Uterus (tissue), 4 donors: Measurements from ENCODE around the gene FKBP5. TPM values are rescaled to one million over a fixed set of nuclear protein-coding genes. Genes with fewer than 3 reads are reported as not detected.
"Not testable (repeated sequence)": the region's sequence is repeated elsewhere in the genome, so short reads cannot be mapped to it uniquely, and the experiment has no call there.

ENCODE experiments used
- DNase-seq, 2 donors: peaks; one replicate each; pipeline ENCODE4 v3.0.0-alpha.2; 2019 to 2020
- H3K27ac ChIP-seq, 2 donors: fragments of 200-600 bp; sonication (generic); 1 replicate in 1 of 2; 2 replicates in 1 of 2; pipeline ENCODE4 v1.5.1; 2016 to 2018
- H3K27me3 ChIP-seq, 2 donors: fragments of 200-600 bp; sonication (generic); one replicate each; pipeline ENCODE4 v1.5.1; 2018 to 2019; ENCODE audit warnings: control low read depth in 1 of 2
- H3K36me3 ChIP-seq, 2 donors: fragments of 200-600 bp; sonication (generic); one replicate each; pipeline ENCODE4 v1.5.1; 2019; ENCODE audit warnings: control low read depth in 1 of 2
- H3K4me1 ChIP-seq, 2 donors: fragments of 200-600 bp; sonication (generic); one replicate each; pipeline ENCODE4 v1.5.1; 2018 to 2019; ENCODE audit warnings: control low read depth in 1 of 2
- H3K4me3 ChIP-seq, 2 donors: fragments of 200-600 bp; sonication (generic); 1 replicate in 1 of 2; 2 replicates in 1 of 2; pipeline ENCODE4 v1.5.1; 2018 to 2019; ENCODE audit warnings: mild to moderate bottlenecking in 1 of 2
- H3K9me3 ChIP-seq, 2 donors: fragments of 200-600 bp; sonication (generic); one replicate each; pipeline ENCODE4 v1.5.1; 2019; ENCODE audit warnings: control low read depth in 1 of 2
- CTCF ChIP-seq, 4 experiments: fragments of 200-600 bp in 2 of 4; fragments of 450-650 bp in 2 of 4; sonication (generic) in 2 of 4; IDR thresholded peaks; one replicate each; pipeline ENCODE4 v1.5.1; 2016 to 2019; ENCODE audit warnings: antibody characterized with exemption in 4 of 4, mild to moderate bottlenecking in 2 of 4, moderate library complexity in 1 of 4
- POLR2A ChIP-seq, 2 donors: fragments of 450-650 bp; IDR thresholded peaks; one replicate each; pipeline ENCODE4 v1.6.1; 2016; ENCODE audit warnings: antibody characterized with exemption in 2 of 2, mild to moderate bottlenecking in 1 of 2, moderate library complexity in 1 of 2
- intact Hi-C: fragments of 100-400 bp; cut with DNase I; formaldehyde crosslinking; loops from one replicate; pipeline ENCODE4 v1.15.1; 2023; ENCODE audit warnings: low total_unique reads
- total RNA-seq, 4 donors: library from RNA; depleted of rRNA in 3 of 4; stranded (reverse); fragments of >200 nt in 3 of 4; gene quantifications; one replicate each; pipeline versions ENCODE4 v1.1.0 to v1.2.4, GENCODE V29; 2014 to 2023
- donor health status: DM: yes; HTN: yes; CAD: no.

FKBP5 gene
- total RNA-seq, 4 donors from 2014 or later, result 35.1 to 197 (median 84.5) TPM

GRCh38 chr6:35691027-35691824 is 2.5 kb upstream of the FKBP5 start:
- intact Hi-C loops, result no loop called here

GRCh38 chr6:35690484-35690883 is 1.8 kb upstream of the FKBP5 start:
- intact Hi-C loops, result no loop called here

More at GRCh38 chr6:35691027-35691824, 2.5 kb upstream of the FKBP5 start:
- Histone ChIP-seq H3K36me3 (no peaks in the 10 kb centered on the region), H3K9me3 (no peaks in the 10 kb centered on the region), H3K27ac (peak overlapping the region; percentile 74 to 87), H3K27me3 (no peaks in the 10 kb centered on the region), H3K4me3 (no peak overlapping the region), H3K4me1 (no peaks in the 10 kb centered on the region)
- peak; percentile 90 to 94 for DNase-seq
- TF ChIP-seq CTCF (IDR thresholded peaks at IDR 0.05), result no peak
- peak in 1 of 2 donors; percentile 12 for TF ChIP-seq POLR2A (IDR thresholded peaks at IDR 0.05)

GRCh38 chr6:35690006-35690405 is 1.3 kb upstream of the FKBP5 start:
- H3K4me1 ChIP-seq, H3K36me3 ChIP-seq, intact Hi-C loops, H3K9me3 ChIP-seq, DNase-seq, H3K27me3 ChIP-seq, H3K4me3 ChIP-seq: not testable (repeated sequence)
- H3K27ac ChIP-seq, result peak overlapping the region; percentile 74 to 87

More at GRCh38 chr6:35690484-35690883, 1.8 kb upstream of the FKBP5 start:
- Histone ChIP-seq H3K4me3 (no peak overlapping the region), H3K27ac (peak overlapping the region; percentile 74 to 87), H3K9me3 (no peaks in the 10 kb centered on the region), H3K36me3 (no peaks in the 10 kb centered on the region), H3K27me3 (no peaks in the 10 kb centered on the region), H3K4me1 (no peaks in the 10 kb centered on the region)
- no peak for DNase-seq
- TF ChIP-seq CTCF (IDR thresholded peaks at IDR 0.05), result no peak
- no peak for TF ChIP-seq POLR2A (IDR thresholded peaks at IDR 0.05)

- TF ChIP-seq POLR2A (IDR thresholded peaks at IDR 0.05) (peak in 1 of 2 donors; percentile 8), CTCF (IDR thresholded peaks at IDR 0.05) (no peak)
- intact Hi-C loops, result loop anchor here (5.0 kb wide), 1 partner anchor 39 kb away; no protein-coding TSS in a partner anchor
- Histone ChIP-seq H3K4me3 (peak overlapping the region; percentile 70 to 83), H3K27me3 (no peaks in the 10 kb centered on the region), H3K36me3 (no peaks in the 10 kb centered on the region), H3K9me3 (no peaks in the 10 kb centered on the region), H3K4me1 (no peaks in the 10 kb centered on the region), H3K27ac (peak overlapping the region; percentile 95 to 99)
- DNase-seq, result peak; percentile 44 to 64
These were observed 784 bp downstream of the FKBP5 start for GRCh38 chr6:35687658-35688604.

GRCh38 chr6:35686873-35687555 is 1.7 kb downstream of the FKBP5 start:
- H3K4me1 ChIP-seq, result no peaks in the 10 kb centered on the region
- no peak for DNase-seq
- H3K36me3 ChIP-seq, result no peaks in the 10 kb centered on the region
- peak overlapping the region; percentile 95 to 99 for H3K27ac ChIP-seq
- no peaks in the 10 kb centered on the region for H3K9me3 ChIP-seq
- no peaks in the 10 kb centered on the region for H3K27me3 ChIP-seq
- peak overlapping the region; percentile 70 to 83 for H3K4me3 ChIP-seq
- TF ChIP-seq POLR2A (IDR thresholded peaks at IDR 0.05), result no peak
- no peak for TF ChIP-seq CTCF (IDR thresholded peaks at IDR 0.05)
- intact Hi-C loops, result loop anchor here (5.0 kb wide), 1 partner anchor 40 kb away; no protein-coding TSS in a partner anchor
